ENCODE measurements around the gene CEPT1. TPM values are rescaled to one million over a fixed set of nuclear protein-coding genes. Genes with fewer than 3 reads are reported as not detected.

Gene CEPT1
- total and polyA plus RNA-seq, 4 donors = 36.9 to 69.5 (median 43.9) TPM

DNA sequence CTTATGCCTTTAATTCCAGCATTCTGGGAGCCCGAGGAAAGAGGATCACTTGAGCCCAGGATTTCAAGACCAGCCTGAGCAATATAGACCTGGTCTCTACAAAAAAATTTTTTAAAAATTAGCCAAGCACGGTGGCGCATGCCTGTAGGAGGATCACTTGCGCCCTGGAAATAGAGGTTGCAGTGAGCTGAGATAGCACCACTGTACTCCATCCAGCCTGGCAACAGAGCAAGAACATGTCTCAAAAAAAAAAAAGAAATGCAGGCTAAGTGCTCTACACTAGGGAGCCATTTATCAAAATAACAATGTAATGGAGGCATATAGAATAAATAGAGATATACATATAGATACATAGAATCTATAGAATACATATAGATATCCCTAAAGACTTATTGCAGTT is 23.3 kb downstream of the CEPT1 start:
- WGBS (ENCODE audit: insufficient coverage) = no CpG with 5 or more reads among the region's 4 CpGs
- DNase-seq (ENCODE audit: low read depth in 4 of 6, low spot score in 6 of 6) = no peak

DNA sequence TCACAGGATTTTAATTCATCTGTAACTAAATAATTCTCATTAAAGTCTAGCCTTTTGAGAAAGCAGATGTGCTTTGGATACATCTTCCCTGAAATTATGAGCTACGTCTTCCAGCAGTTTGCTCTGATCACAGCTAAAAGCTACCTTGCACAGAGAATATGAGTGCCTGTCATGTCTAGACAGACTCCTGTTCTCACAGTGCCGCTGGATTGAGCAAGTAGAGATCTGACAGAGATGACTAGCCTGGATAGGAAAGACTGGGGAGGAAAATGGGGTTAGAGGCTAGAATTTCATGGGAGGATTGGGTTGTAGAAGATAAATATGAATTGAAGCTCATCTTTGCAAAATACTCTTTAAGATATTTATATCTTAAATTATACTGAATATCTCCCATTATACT is 24.1 kb downstream of the CEPT1 start:
- no peak for DNase-seq (ENCODE audit: low read depth in 4 of 6, low spot score in 6 of 6)
- 92% methylated on average over 2 of the region's 2 CpGs for WGBS (ENCODE audit: insufficient coverage)
- H3K27ac ChIP-seq (ENCODE audit: low read depth, low read length) = no peak overlapping the region

More for the DNA sequence above, 23.3 kb downstream of the CEPT1 start:
- H3K4me3 ChIP-seq (ENCODE audit: low read depth, low read length) = no peak overlapping the region
- H3K4me1 ChIP-seq (ENCODE audit: control insufficient read depth, insufficient read depth, low read length) = no peaks in the 10 kb centered on the region
- peaks cover 7% of the 10 kb centered on the region for H3K36me3 ChIP-seq (ENCODE audit: control insufficient read depth, insufficient read depth, low read length)
- H3K27ac ChIP-seq (ENCODE audit: low read depth, low read length) = no peak overlapping the region
- no peaks in the 10 kb centered on the region for H3K9me3 ChIP-seq (ENCODE audit: control insufficient read depth, insufficient read depth, low read length)
- no peaks in the 10 kb centered on the region for H3K27me3 ChIP-seq (ENCODE audit: control insufficient read depth, insufficient read depth, low read length)

DNA sequence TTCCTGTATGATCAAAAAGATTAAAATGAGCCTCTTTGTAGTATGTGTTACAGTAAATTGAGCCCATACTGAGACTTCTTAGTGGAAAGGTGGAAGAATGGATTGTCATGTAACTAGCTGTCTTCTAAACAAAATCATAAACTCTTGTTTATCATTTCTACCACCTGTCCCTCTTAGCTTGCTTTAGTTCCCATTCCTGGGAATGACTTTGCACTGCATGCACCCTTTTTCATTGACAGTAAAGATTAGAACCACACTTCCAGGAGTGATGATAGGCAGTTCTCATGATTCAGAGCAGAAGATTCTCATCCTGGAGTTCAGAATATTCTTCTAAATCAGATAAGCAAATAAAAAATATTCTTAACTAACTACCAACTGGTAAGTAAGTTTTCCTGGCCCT is 32.4 kb downstream of the CEPT1 start:
- Histone ChIP-seq H3K4me3 (ENCODE audit: low read depth, low read length) (no peak overlapping the region), H3K9me3 (ENCODE audit: control insufficient read depth, insufficient read depth, low read length) (no peaks in the 10 kb centered on the region), H3K36me3 (ENCODE audit: control insufficient read depth, insufficient read depth, low read length) (peaks cover 7% of the 10 kb centered on the region), H3K4me1 (ENCODE audit: control insufficient read depth, insufficient read depth, low read length) (no peaks in the 10 kb centered on the region), H3K27ac (ENCODE audit: low read depth, low read length) (no peak overlapping the region), H3K27me3 (ENCODE audit: control insufficient read depth, insufficient read depth, low read length) (no peaks in the 10 kb centered on the region)
- no peak for DNase-seq (ENCODE audit: low read depth in 4 of 6, low spot score in 6 of 6)

More for the DNA sequence above, 24.1 kb downstream of the CEPT1 start:
- Histone ChIP-seq H3K27me3 (ENCODE audit: control insufficient read depth, insufficient read depth, low read length) (no peaks in the 10 kb centered on the region), H3K4me1 (ENCODE audit: control insufficient read depth, insufficient read depth, low read length) (no peaks in the 10 kb centered on the region), H3K36me3 (ENCODE audit: control insufficient read depth, insufficient read depth, low read length) (peaks cover 8% of the 10 kb centered on the region), H3K4me3 (ENCODE audit: low read depth, low read length) (no peak overlapping the region), H3K9me3 (ENCODE audit: control insufficient read depth, insufficient read depth, low read length) (no peaks in the 10 kb centered on the region)

DNA sequence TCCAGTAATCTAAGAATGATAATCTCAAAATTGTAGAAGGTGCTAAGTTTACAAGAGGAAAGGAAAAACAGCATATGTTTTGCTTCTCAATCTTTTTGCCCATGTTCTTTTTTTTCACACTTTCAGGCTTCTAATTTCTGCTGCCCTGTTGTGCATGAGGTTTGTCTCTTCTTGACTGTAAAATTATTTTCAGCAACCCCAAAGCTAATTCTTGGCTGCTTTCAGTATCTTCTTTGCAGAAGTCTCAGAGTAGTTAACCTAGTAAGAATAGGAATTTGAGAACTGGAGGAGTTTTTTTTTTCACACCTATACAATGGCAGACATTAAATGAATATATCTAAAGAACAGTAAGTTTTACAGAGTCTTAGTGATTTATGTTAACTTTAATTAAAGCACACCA is 34.0 kb downstream of the CEPT1 start:
- Histone ChIP-seq H3K27me3 (ENCODE audit: control insufficient read depth, insufficient read depth, low read length) (no peaks in the 10 kb centered on the region), H3K36me3 (ENCODE audit: control insufficient read depth, insufficient read depth, low read length) (peaks cover 5% of the 10 kb centered on the region)
- no peak for DNase-seq (ENCODE audit: low read depth in 4 of 6, low spot score in 6 of 6)

DNA sequence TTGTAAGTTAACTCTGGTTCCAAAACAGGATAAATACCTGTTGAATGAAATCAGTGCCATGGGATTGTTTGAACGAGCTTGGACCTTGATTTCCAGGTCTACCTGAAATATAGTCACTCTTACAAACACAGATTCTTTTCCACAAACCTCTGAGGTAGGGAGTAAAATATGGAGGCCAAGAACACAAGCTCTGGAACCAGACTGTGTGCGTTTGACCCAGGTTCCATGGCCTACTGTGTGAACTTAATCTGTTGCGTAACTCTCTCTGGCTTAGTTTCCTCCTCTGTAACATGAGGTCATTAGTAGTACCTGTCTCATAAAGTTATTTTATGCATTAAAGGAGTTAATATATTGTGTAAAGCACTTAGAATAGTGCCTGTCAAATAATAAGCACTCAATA is 35.3 kb downstream of the CEPT1 start:
- Histone ChIP-seq H3K4me1 (ENCODE audit: control insufficient read depth, insufficient read depth, low read length) (no peaks in the 10 kb centered on the region), H3K9me3 (ENCODE audit: control insufficient read depth, insufficient read depth, low read length) (no peaks in the 10 kb centered on the region), H3K4me3 (ENCODE audit: low read depth, low read length) (no peak overlapping the region), H3K27me3 (ENCODE audit: control insufficient read depth, insufficient read depth, low read length) (no peaks in the 10 kb centered on the region), H3K27ac (ENCODE audit: low read depth, low read length) (no peak overlapping the region), H3K36me3 (ENCODE audit: control insufficient read depth, insufficient read depth, low read length) (peaks cover 5% of the 10 kb centered on the region)
- no CpG with 5 or more reads among the region's 3 CpGs for WGBS (ENCODE audit: insufficient coverage)
- DNase-seq (ENCODE audit: low read depth in 4 of 6, low spot score in 6 of 6) = no peak

More for the DNA sequence above, 34.0 kb downstream of the CEPT1 start:
- H3K4me3 ChIP-seq (ENCODE audit: low read depth, low read length) = no peak overlapping the region
- H3K9me3 ChIP-seq (ENCODE audit: control insufficient read depth, insufficient read depth, low read length) = no peaks in the 10 kb centered on the region
- H3K27ac ChIP-seq (ENCODE audit: low read depth, low read length) = no peak overlapping the region
- no peaks in the 10 kb centered on the region for H3K4me1 ChIP-seq (ENCODE audit: control insufficient read depth, insufficient read depth, low read length)

DNA sequence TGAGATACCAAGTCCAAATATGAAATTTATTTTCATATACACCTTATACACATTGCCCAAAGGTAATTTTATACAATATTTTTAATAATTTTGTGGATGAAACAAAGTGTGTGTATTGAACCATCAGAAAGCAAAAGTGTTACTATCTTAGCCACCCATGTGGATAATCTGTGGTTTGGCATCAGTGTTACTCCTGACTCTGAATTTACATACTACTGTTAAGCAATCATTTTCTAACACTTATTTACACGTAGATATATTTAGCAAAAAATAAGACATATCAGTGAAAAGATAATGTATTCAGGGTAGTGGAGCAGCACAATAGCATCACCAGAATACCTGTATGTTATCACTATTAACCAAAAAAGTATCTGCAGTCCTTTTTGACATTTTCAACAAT is 36.7 kb downstream of the CEPT1 start:
- Histone ChIP-seq H3K4me1 (ENCODE audit: control insufficient read depth, insufficient read depth, low read length) (no peaks in the 10 kb centered on the region), H3K27ac (ENCODE audit: low read depth, low read length) (no peak overlapping the region), H3K9me3 (ENCODE audit: control insufficient read depth, insufficient read depth, low read length) (no peaks in the 10 kb centered on the region), H3K36me3 (ENCODE audit: control insufficient read depth, insufficient read depth, low read length) (peaks cover 4% of the 10 kb centered on the region), H3K4me3 (ENCODE audit: low read depth, low read length) (no peak overlapping the region), H3K27me3 (ENCODE audit: control insufficient read depth, insufficient read depth, low read length) (no peaks in the 10 kb centered on the region)
- no peak for DNase-seq (ENCODE audit: low read depth in 4 of 6, low spot score in 6 of 6)
- WGBS (ENCODE audit: insufficient coverage) = no CpG with 5 or more reads among the region's 1 CpG

DNA sequence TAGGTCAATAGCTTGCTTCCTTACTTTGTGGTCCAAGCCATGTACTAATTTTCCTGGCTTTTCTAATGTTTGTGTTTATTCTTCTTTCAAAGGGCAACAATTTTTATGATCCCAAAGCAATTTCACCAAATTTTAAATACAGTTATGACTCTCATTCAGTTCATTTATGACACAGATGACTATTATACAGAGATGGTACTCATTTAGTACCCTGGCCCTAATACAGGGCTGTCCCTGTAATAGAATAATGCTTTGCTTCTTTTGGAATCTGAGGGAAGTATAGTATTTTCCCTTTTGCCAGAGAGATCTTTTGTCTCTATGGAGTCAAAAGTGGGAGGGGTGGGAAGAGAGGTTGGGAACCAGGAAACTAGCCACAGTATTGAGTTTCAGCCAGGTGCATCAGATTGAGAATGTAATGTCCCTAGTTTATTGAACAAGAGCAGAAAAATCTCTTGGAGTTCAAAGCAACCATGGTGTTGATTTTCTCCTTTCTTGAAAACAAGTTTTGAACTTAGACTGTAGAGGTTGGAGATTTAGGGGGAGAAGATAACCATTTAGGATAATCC is 40.0 kb downstream of the CEPT1 start:
- no peak for DNase-seq (ENCODE audit: low read depth in 4 of 6, low spot score in 6 of 6)
- Histone ChIP-seq H3K4me3 (ENCODE audit: low read depth, low read length) (no peak overlapping the region), H3K36me3 (ENCODE audit: control insufficient read depth, insufficient read depth, low read length) (no peaks in the 10 kb centered on the region), H3K4me1 (ENCODE audit: control insufficient read depth, insufficient read depth, low read length) (no peaks in the 10 kb centered on the region), H3K9me3 (ENCODE audit: control insufficient read depth, insufficient read depth, low read length) (no peaks in the 10 kb centered on the region), H3K27ac (ENCODE audit: low read depth, low read length) (no peak overlapping the region), H3K27me3 (ENCODE audit: control insufficient read depth, insufficient read depth, low read length) (no peaks in the 10 kb centered on the region)

DNA sequence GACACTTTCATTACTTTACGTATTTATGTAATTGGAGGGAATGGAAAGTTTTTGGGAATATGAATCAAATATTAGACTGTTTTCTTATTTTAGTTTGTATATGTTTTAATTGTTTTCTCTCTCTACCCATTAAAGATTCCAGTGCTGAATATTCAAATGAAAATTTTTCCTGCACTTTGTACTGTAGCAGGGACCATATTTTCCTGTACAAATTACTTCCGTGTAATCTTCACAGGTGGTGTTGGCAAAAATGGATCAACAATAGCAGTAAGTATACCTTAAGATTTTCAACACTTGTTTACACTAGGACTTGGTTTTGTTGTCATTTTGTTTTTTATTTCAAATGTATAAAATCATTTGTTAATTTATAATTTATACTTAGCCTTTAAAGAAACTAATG is 42.0 kb downstream of the CEPT1 start:
- H3K4me1 ChIP-seq (ENCODE audit: control insufficient read depth, insufficient read depth, low read length) = no peaks in the 10 kb centered on the region
- no peak overlapping the region for H3K27ac ChIP-seq (ENCODE audit: low read depth, low read length)
- H3K4me3 ChIP-seq (ENCODE audit: low read depth, low read length) = no peak overlapping the region
- H3K9me3 ChIP-seq (ENCODE audit: control insufficient read depth, insufficient read depth, low read length) = no peaks in the 10 kb centered on the region
- WGBS (ENCODE audit: insufficient coverage) = no CpG with 5 or more reads among the region's 2 CpGs
- no peaks in the 10 kb centered on the region for H3K27me3 ChIP-seq (ENCODE audit: control insufficient read depth, insufficient read depth, low read length)
- H3K36me3 ChIP-seq (ENCODE audit: control insufficient read depth, insufficient read depth, low read length) = peaks cover 2% of the 10 kb centered on the region
- no peak for DNase-seq (ENCODE audit: low read depth in 4 of 6, low spot score in 6 of 6)

DNA sequence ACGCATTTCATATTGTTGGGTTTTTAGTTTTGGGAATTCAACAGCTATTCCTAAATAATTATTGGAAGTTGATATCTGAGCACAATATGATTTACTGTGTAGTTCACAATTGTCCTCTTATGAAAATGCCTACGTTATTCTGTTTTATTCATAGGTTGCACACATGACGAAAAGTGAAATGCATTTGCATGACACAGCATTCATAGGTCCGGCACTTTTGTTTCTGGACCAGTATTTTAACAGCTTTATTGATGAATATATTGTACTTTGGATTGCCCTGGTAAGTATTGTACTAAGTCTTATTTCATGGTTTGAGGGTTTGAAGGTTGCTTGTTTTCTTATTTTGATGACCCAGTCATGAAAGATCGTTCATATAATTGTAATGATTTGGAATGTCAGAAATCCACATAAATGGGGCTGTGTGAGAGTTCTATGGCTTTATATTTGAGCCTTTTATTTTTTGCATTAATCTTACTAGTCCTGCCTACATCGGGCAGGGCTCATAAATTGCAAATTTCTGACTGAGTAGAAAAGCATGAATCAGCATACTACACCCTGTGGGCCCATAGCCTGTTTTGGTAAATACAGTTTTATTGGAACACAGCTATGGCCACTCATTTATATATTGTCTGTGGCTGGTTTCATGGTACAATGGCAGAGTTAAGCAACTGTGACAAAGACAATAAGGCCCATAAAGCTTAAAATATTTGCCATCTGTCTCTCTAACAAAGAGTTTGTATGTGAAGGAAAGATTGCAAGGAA is 43.5 kb downstream of the CEPT1 start:
- Histone ChIP-seq H3K27ac (ENCODE audit: low read depth, low read length) (no peak overlapping the region), H3K27me3 (ENCODE audit: control insufficient read depth, insufficient read depth, low read length) (no peaks in the 10 kb centered on the region), H3K4me1 (ENCODE audit: control insufficient read depth, insufficient read depth, low read length) (no peaks in the 10 kb centered on the region), H3K4me3 (ENCODE audit: low read depth, low read length) (no peak overlapping the region), H3K36me3 (ENCODE audit: control insufficient read depth, insufficient read depth, low read length) (peaks cover 2% of the 10 kb centered on the region), H3K9me3 (ENCODE audit: control insufficient read depth, insufficient read depth, low read length) (no peaks in the 10 kb centered on the region)
- 96% methylated on average over 3 of the region's 6 CpGs for WGBS (ENCODE audit: insufficient coverage)
- DNase-seq (ENCODE audit: low read depth in 4 of 6, low spot score in 6 of 6) = peak in 1 of 6 donors; percentile 52

DNA sequence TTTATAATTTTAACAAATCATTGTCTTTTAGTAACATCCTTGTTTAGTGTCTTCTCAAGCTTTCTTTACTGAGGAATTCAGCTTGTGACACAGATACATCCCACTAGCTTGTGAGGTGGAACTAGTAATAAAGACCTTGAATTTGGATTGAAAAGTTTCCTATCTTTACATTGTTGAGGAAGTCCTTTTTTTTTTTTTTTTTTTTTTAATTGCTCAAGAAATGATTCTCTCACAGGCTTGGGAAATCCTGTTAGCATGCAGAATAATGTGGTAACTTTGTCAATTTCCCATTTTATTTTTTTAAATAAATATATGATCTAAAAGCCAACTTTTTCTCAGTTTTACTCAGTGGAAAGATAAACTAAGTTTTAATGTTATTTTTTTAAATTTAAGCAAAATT is 44.6 kb downstream of the CEPT1 start:
- H3K4me1 ChIP-seq (ENCODE audit: control insufficient read depth, insufficient read depth, low read length) = no peaks in the 10 kb centered on the region

More for the DNA sequence above, 44.6 kb downstream of the CEPT1 start:
- H3K27ac ChIP-seq (ENCODE audit: low read depth, low read length) = no peak overlapping the region
- H3K27me3 ChIP-seq (ENCODE audit: control insufficient read depth, insufficient read depth, low read length) = no peaks in the 10 kb centered on the region
- DNase-seq (ENCODE audit: low read depth in 4 of 6, low spot score in 6 of 6) = no peak
- no peaks in the 10 kb centered on the region for H3K9me3 ChIP-seq (ENCODE audit: control insufficient read depth, insufficient read depth, low read length)
- H3K4me3 ChIP-seq (ENCODE audit: low read depth, low read length) = no peak overlapping the region
- H3K36me3 ChIP-seq (ENCODE audit: control insufficient read depth, insufficient read depth, low read length) = peaks cover 2% of the 10 kb centered on the region
